T-helper 17 cell (primary cell): ENCODE measurements around the gene ZNF236. TPM values are rescaled to one million over a fixed set of nuclear protein-coding genes. Genes with fewer than 3 reads are reported as not detected.
"Not testable (repeated sequence)": the region's sequence is repeated elsewhere in the genome, so short reads cannot be mapped to it uniquely, and the experiment has no call there.

Source experiments
- ATAC-seq: fragments of 150-1000 bp; cut with Tn5 transposase; 2 replicates; pipeline ENCODE4 v1.10.0; 2021; ENCODE audit warnings: mild to moderate bottlenecking, moderate library complexity
- DNase-seq, 3 donors: peaks; one replicate each; pipeline versions ENCODE4 v3.0.0 to v3.0.0-alpha.2; 2020 to 2021
- H3K9me3 ChIP-seq: one replicate; pipeline ENCODE4 v1.7.0; 2013; ENCODE audit warnings: low read length, mild to moderate bottlenecking; ENCODE audit not compliant: control insufficient read depth, poor library complexity, severe bottlenecking
- H3K27ac Mint-ChIP-seq: one replicate; pipeline ENCODE4 v1.8.0; 2022; ENCODE audit warnings: mild to moderate bottlenecking, moderate library complexity, mixed read lengths
- H3K27me3 Mint-ChIP-seq: one replicate; pipeline ENCODE4 v1.8.0; 2022; ENCODE audit warnings: mixed read lengths
- H3K36me3 Mint-ChIP-seq: one replicate; pipeline ENCODE4 v1.8.0; 2022; ENCODE audit warnings: low read depth, mixed read lengths
- H3K4me1 Mint-ChIP-seq: one replicate; pipeline ENCODE4 v1.8.0; 2022; ENCODE audit warnings: mild to moderate bottlenecking, mixed read lengths
- H3K4me3 Mint-ChIP-seq: one replicate; pipeline ENCODE4 v1.8.0; 2022; ENCODE audit warnings: mild to moderate bottlenecking, moderate library complexity, mixed read lengths
- total RNA-seq, 4 donors: library from RNA in 2 of 4; stranded (reverse) in 2 of 4; gene quantifications; one replicate each; pipeline ENCODE4 v1.2.3 and lab custom pipeline; 2022 to 2026

Gene ZNF236
- total RNA-seq (10 to 100 TPM; 29.5 to 29.9 TPM), total RNA-seq (lab: John Stamatoyannopoulos, UW) (58.4 to 63.8 reads per million in 2 donors)

- peak within 1 kb of the TSS; percentile 90 for H3K4me3 Mint-ChIP-seq
- H3K4me1 Mint-ChIP-seq = peaks cover 40% of the 10 kb centered on the region
- H3K9me3 ChIP-seq = no peaks in the 10 kb centered on the region
- no peaks in the 10 kb centered on the region for H3K27me3 Mint-ChIP-seq
- peak; percentile 64 for ATAC-seq
- no peaks in the 10 kb centered on the region for H3K36me3 Mint-ChIP-seq
- H3K27ac Mint-ChIP-seq = peak within 1 kb of the TSS; percentile 92
- peak; percentile 58 to 62 (median 58) for DNase-seq
These were observed at the start of gene ZNF236 for GRCh38 chr18:76822506-76823160. Gene ZNF236 (plus strand): TSS chr18:76822557. CDS start chr18:76822608, 51 bp downstream.

GRCh38 chr18:76772665-76773064 lies 49.7 kb upstream of the ZNF236 start:
- no peaks in the 10 kb centered on the region for H3K9me3 ChIP-seq
- ATAC-seq = no peak
- Mint-ChIP-seq H3K27me3 (peaks cover 8% of the 10 kb centered on the region), H3K4me3 (no peak overlapping the region), H3K36me3 (peaks cover 2% of the 10 kb centered on the region), H3K27ac (no peak overlapping the region), H3K4me1 (no peaks in the 10 kb centered on the region)
- no peak for DNase-seq

- not testable (repeated sequence) for H3K27ac Mint-ChIP-seq, H3K4me1 Mint-ChIP-seq
These were observed 45.3 kb upstream of the ZNF236 start for GRCh38 chr18:76777036-76777435.

DNA sequence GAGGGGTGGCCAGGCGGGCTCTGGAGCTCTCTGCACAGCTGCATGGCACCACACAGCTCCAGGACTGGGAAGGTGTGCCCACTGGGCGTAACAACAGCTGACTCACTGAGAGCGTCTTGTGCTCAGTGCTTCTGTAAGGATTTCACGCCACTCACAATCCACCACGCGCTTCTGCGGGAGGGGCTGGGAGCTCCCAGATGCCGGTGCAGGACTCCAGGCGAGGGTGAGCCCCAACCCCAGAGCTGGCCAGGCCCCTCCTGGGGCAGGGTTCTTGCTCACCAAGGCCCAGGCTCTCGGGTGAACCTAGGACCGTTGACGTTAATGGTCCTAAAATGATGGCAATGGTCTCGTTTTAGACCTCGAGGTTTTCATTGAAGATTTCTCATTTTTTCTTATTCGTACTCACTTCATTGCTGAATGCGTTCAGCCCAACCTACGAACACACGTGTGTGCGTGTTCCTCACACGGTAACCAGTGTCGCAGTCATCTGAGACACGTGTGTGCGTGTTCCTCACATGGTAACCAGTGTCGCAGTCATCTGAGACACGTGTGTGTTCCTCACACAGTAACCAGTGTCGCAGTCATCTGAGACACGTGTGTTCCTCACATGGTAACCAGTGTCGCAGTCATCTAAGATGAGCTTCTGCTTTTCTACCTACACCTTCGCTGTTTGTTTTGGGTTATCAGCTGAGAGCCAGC lies 38.4 kb upstream of the ZNF236 start:
- no peak for ATAC-seq
- H3K36me3 Mint-ChIP-seq = no peaks in the 10 kb centered on the region
- peaks cover 37% of the 10 kb centered on the region for H3K27me3 Mint-ChIP-seq
- no peak overlapping the region for H3K4me3 Mint-ChIP-seq
- no peak overlapping the region for H3K27ac Mint-ChIP-seq
- H3K9me3 ChIP-seq = no peaks in the 10 kb centered on the region
- DNase-seq = no peak
- peaks cover 5% of the 10 kb centered on the region for H3K4me1 Mint-ChIP-seq

More at GRCh38 chr18:76777036-76777435, 45.3 kb upstream of the ZNF236 start:
- not testable (repeated sequence) for DNase-seq, H3K4me3 Mint-ChIP-seq, H3K9me3 ChIP-seq, ATAC-seq, H3K36me3 Mint-ChIP-seq
- H3K27me3 Mint-ChIP-seq = peaks cover 27% of the 10 kb centered on the region

DNA sequence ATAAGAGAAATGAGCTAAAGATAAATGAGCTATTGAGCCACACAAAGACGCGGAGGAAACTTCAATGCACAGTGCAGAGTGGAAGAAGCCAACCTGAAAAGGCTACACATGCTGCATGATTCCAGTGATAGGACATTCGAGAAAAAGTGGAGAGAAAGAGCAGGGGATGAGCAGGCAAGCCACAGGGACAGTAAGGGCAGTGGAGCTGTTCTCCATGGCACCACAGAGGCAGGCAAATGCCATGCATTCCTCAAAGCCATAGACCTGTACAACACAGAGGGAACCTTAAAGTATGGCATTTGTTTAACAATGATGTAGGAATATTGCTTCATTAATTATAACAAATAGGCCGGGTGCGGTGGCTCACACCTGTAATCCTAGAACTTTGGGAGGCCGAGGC lies 36.5 kb upstream of the ZNF236 start:
- Mint-ChIP-seq H3K4me1 (peaks cover 5% of the 10 kb centered on the region), H3K27ac (no peak overlapping the region), H3K27me3 (peaks cover 26% of the 10 kb centered on the region), H3K4me3 (peak overlapping the region; percentile 44), H3K36me3 (no peaks in the 10 kb centered on the region)
- H3K9me3 ChIP-seq = no peaks in the 10 kb centered on the region
- DNase-seq (no peak), ATAC-seq (no peak)

DNA sequence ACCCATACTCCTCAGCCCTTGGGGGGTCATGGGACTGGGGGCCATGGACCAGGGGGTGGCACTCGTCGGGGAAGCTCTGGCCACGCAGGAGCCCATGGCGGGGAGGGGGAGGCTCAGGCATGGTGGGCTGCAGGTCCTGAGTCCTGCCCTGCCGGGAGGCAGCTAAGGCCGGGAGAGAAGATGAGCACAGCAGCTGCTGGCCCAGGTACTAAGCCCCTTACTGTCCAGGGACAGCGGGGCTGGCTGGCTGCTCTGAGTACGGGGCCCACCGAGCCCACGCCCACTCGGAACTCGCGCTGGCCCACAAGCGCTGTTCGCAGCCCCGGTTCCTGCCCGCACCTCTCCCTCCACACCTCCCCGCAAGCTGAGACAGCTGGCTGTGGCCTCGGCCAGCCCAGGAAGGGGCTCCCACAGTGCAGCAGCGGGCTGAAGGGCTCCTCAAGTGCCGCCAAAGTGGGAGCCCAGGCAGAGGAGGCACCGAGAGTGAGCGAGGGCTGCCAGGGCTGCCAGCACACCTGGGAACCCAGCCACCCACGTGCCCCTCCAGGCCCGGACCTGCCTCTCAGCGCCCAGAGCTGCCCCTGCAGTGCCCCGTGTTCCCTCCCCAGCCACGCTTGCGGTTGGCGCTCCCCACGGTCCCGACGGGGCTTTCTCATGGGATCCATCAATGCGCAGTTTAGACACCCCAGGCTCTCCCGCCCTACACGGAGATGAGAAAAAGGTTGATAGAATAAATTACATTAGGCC lies 33.6 kb upstream of the ZNF236 start:
- H3K9me3 ChIP-seq = no peaks in the 10 kb centered on the region
- DNase-seq = no peak
- peaks cover 20% of the 10 kb centered on the region for H3K27me3 Mint-ChIP-seq
- no peak overlapping the region for H3K27ac Mint-ChIP-seq
- no peak overlapping the region for H3K4me3 Mint-ChIP-seq
- no peak for ATAC-seq
- H3K4me1 Mint-ChIP-seq = peaks cover 5% of the 10 kb centered on the region
- H3K36me3 Mint-ChIP-seq = peaks cover 3% of the 10 kb centered on the region

DNA sequence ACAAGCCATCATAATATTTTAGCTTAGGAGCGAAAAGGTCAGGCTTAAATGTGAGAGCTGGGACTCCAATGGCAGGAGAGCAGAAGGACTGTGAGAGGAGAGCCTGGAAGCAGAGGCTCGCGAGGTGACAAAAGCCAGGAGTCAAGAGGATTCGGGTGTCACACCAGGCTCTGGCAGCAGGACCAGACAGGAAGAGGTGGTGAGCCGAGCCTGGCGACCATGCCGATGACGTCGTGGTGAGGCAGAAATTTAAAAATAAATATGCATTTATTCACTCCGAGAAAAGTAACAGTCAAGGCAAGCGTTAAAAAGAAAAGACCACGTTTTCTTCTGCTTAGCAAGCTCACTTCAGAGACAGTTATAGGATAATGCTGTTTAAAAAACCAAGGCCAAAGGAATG lies 31.3 kb upstream of the ZNF236 start:
- Mint-ChIP-seq H3K4me1 (peaks cover 2% of the 10 kb centered on the region), H3K4me3 (no peak overlapping the region), H3K36me3 (peaks cover 3% of the 10 kb centered on the region), H3K27me3 (peaks cover 22% of the 10 kb centered on the region), H3K27ac (no peak overlapping the region)
- no peak for ATAC-seq
- H3K9me3 ChIP-seq = no peaks in the 10 kb centered on the region
- DNase-seq = no peak

GRCh38 chr18:76791642-76792041 lies 30.7 kb upstream of the ZNF236 start:
- no peak overlapping the region for H3K4me3 Mint-ChIP-seq
- ATAC-seq = no peak
- no peaks in the 10 kb centered on the region for H3K9me3 ChIP-seq
- H3K36me3 Mint-ChIP-seq = peaks cover 3% of the 10 kb centered on the region
- H3K27me3 Mint-ChIP-seq = peaks cover 19% of the 10 kb centered on the region
- no peak for DNase-seq
- peaks cover 2% of the 10 kb centered on the region for H3K4me1 Mint-ChIP-seq
- no peak overlapping the region for H3K27ac Mint-ChIP-seq

DNA sequence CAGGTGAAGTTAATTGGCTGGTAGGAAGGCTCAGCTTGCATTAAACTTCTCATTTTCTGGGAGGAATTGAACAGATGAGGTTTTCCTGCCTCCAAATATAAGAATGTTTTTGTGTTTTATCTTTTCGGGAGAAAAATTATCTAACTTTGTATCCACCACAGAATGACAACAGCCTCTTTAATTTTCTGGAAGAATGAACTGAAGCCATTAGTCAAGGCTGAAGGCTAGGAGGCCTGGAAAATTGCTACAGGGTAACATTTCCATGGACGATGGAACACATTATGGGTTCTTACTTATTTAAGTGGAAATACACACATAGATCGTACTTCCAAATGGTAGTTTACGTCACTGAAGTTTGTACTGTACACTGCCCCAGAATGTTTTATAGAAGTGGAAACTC lies 28.0 kb upstream of the ZNF236 start:
- Mint-ChIP-seq H3K27me3 (peaks cover 18% of the 10 kb centered on the region), H3K4me1 (no peaks in the 10 kb centered on the region), H3K36me3 (peaks cover 6% of the 10 kb centered on the region), H3K4me3 (no peak overlapping the region), H3K27ac (no peak overlapping the region)
- ATAC-seq (no peak), DNase-seq (no peak)
- no peaks in the 10 kb centered on the region for H3K9me3 ChIP-seq

- H3K4me3 Mint-ChIP-seq = peak overlapping the region; percentile 72
- H3K36me3 Mint-ChIP-seq = peaks cover 4% of the 10 kb centered on the region
- peak; percentile 85 for ATAC-seq
- H3K9me3 ChIP-seq = no peaks in the 10 kb centered on the region
- H3K4me1 Mint-ChIP-seq = peaks cover 6% of the 10 kb centered on the region
- peak; percentile 16 to 42 (median 39) for DNase-seq
- H3K27me3 Mint-ChIP-seq = peaks cover 21% of the 10 kb centered on the region
- no peak overlapping the region for H3K27ac Mint-ChIP-seq
These were observed 20.5 kb upstream of the ZNF236 start for GRCh38 chr18:76801567-76802505.

GRCh38 chr18:76803413-76803812 lies 18.9 kb upstream of the ZNF236 start:
- Mint-ChIP-seq H3K4me3 (no peak overlapping the region), H3K4me1 (peaks cover 6% of the 10 kb centered on the region), H3K27me3 (peaks cover 21% of the 10 kb centered on the region), H3K27ac (no peak overlapping the region), H3K36me3 (no peaks in the 10 kb centered on the region)
- DNase-seq (no peak), ATAC-seq (no peak)
- H3K9me3 ChIP-seq = no peaks in the 10 kb centered on the region

DNA sequence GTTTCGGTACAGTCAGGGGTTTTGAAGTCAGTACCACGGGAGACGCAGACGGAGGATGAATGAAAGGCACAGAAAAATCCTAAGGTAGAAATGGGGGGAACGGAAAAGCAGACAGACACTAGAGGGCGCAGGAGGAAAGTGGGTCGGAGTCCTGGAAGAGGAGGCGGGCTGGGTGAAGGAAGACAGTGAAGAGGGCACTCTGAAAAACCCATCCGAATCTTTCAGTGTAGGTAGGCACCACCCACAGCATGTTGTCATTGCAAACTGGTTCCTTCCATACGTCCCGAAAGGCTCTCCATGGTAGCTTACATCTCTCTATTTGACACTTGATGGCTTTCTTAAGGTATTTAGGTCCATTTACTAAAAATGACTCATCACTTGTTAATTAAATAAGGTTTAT lies 18.5 kb upstream of the ZNF236 start:
- no peaks in the 10 kb centered on the region for H3K9me3 ChIP-seq
- DNase-seq (peak; percentile 38 to 55 (median 48)), ATAC-seq (peak; percentile 86)
- Mint-ChIP-seq H3K4me1 (peaks cover 6% of the 10 kb centered on the region), H3K4me3 (no peak overlapping the region), H3K27ac (no peak overlapping the region), H3K36me3 (no peaks in the 10 kb centered on the region), H3K27me3 (peaks cover 18% of the 10 kb centered on the region)
